Duodenal mucosa (tissue), 2 donors: ENCODE measurements around the gene MACROD2.

Experiments used
- H3K27ac ChIP-seq: one replicate; pipeline ENCODE4 v1.7.0; 2013; ENCODE audit warnings: low read depth, low read length
- H3K27me3 ChIP-seq, 2 donors: one replicate each; pipeline ENCODE4 v1.7.0; 2013; ENCODE audit warnings: low read length in 2 of 2, control low read depth in 1 of 2; ENCODE audit not compliant: insufficient read depth in 2 of 2, control insufficient read depth in 1 of 2
- H3K36me3 ChIP-seq, 2 donors: one replicate each; pipeline ENCODE4 v1.7.0; 2013; ENCODE audit warnings: low read length in 2 of 2, control low read depth in 1 of 2; ENCODE audit not compliant: insufficient read depth in 2 of 2, control insufficient read depth in 1 of 2
- H3K4me1 ChIP-seq, 2 donors: one replicate each; pipeline ENCODE4 v1.7.0; 2013; ENCODE audit warnings: low read length in 2 of 2, control low read depth in 1 of 2; ENCODE audit not compliant: insufficient read depth in 2 of 2, control insufficient read depth in 1 of 2
- H3K4me3 ChIP-seq, 2 donors: one replicate each; pipeline ENCODE4 v1.7.0; 2013; ENCODE audit warnings: low read length in 2 of 2, low read depth in 1 of 2
- H3K9ac ChIP-seq, 2 donors: one replicate each; pipeline ENCODE4 v1.7.0; 2013; ENCODE audit warnings: low read length in 2 of 2, low read depth in 1 of 2
- H3K9me3 ChIP-seq, 2 donors: one replicate each; pipeline ENCODE4 v1.7.0; 2013; ENCODE audit warnings: low read length in 2 of 2, control low read depth in 1 of 2; ENCODE audit not compliant: control insufficient read depth in 1 of 2

MACROD2 gene

GRCh38 chr20:14521436-14521835 lies 526.1 kb downstream of the MACROD2 start:
- H3K36me3 ChIP-seq, result no peaks in the 10 kb centered on the region
- no peaks in the 10 kb centered on the region for H3K4me1 ChIP-seq
- no peaks in the 10 kb centered on the region for H3K9me3 ChIP-seq
- no peaks in the 10 kb centered on the region for H3K27me3 ChIP-seq
- H3K4me3 ChIP-seq, result no peak overlapping the region
- no peak overlapping the region for H3K27ac ChIP-seq
- no peak overlapping the region for H3K9ac ChIP-seq

GRCh38 chr20:14522595-14522994 lies 527.3 kb downstream of the MACROD2 start:
- Histone ChIP-seq H3K27ac (no peak overlapping the region), H3K36me3 (no peaks in the 10 kb centered on the region), H3K27me3 (no peaks in the 10 kb centered on the region)

GRCh38 chr20:14523090-14523489 lies 527.8 kb downstream of the MACROD2 start:
- Histone ChIP-seq H3K4me3 (no peak overlapping the region), H3K9ac (no peak overlapping the region), H3K27me3 (no peaks in the 10 kb centered on the region), H3K9me3 (no peaks in the 10 kb centered on the region), H3K4me1 (no peaks in the 10 kb centered on the region), H3K27ac (no peak overlapping the region), H3K36me3 (no peaks in the 10 kb centered on the region)

More at GRCh38 chr20:14522595-14522994, 527.3 kb downstream of the MACROD2 start:
- Histone ChIP-seq H3K4me1 (no peaks in the 10 kb centered on the region), H3K4me3 (no peak overlapping the region), H3K9ac (no peak overlapping the region), H3K9me3 (no peaks in the 10 kb centered on the region)

GRCh38 chr20:14525426-14525825 lies 530.1 kb downstream of the MACROD2 start:
- no peak overlapping the region for H3K4me3 ChIP-seq
- H3K27ac ChIP-seq, result no peak overlapping the region
- H3K27me3 ChIP-seq, result no peaks in the 10 kb centered on the region
- no peaks in the 10 kb centered on the region for H3K9me3 ChIP-seq
- no peaks in the 10 kb centered on the region for H3K36me3 ChIP-seq
- H3K9ac ChIP-seq, result no peak overlapping the region
- H3K4me1 ChIP-seq, result no peaks in the 10 kb centered on the region

GRCh38 chr20:14526891-14527290 lies 531.6 kb downstream of the MACROD2 start:
- Histone ChIP-seq H3K27ac (no peak overlapping the region), H3K4me3 (no peak overlapping the region), H3K27me3 (no peaks in the 10 kb centered on the region), H3K4me1 (no peaks in the 10 kb centered on the region), H3K9me3 (no peaks in the 10 kb centered on the region), H3K9ac (no peak overlapping the region), H3K36me3 (no peaks in the 10 kb centered on the region)

- H3K27ac ChIP-seq, result no peak overlapping the region
- no peaks in the 10 kb centered on the region for H3K4me1 ChIP-seq
- no peaks in the 10 kb centered on the region for H3K9me3 ChIP-seq
- H3K36me3 ChIP-seq, result no peaks in the 10 kb centered on the region
- no peak overlapping the region for H3K4me3 ChIP-seq
- no peaks in the 10 kb centered on the region for H3K27me3 ChIP-seq
- no peak overlapping the region for H3K9ac ChIP-seq
Measured at GRCh38 chr20:14531786-14532185, 536.5 kb downstream of the MACROD2 start.

- H3K4me1 ChIP-seq, result no peaks in the 10 kb centered on the region
- no peaks in the 10 kb centered on the region for H3K27me3 ChIP-seq
- H3K4me3 ChIP-seq, result no peak overlapping the region
- no peak overlapping the region for H3K9ac ChIP-seq
- H3K36me3 ChIP-seq, result no peaks in the 10 kb centered on the region
- no peaks in the 10 kb centered on the region for H3K9me3 ChIP-seq
- H3K27ac ChIP-seq, result no peak overlapping the region
Measured at GRCh38 chr20:14536738-14537137, 541.4 kb downstream of the MACROD2 start.

GRCh38 chr20:14538433-14538832 lies 543.1 kb downstream of the MACROD2 start:
- no peak overlapping the region for H3K27ac ChIP-seq
- H3K4me3 ChIP-seq, result no peak overlapping the region
- H3K9ac ChIP-seq, result no peak overlapping the region
- no peaks in the 10 kb centered on the region for H3K27me3 ChIP-seq
- H3K4me1 ChIP-seq, result no peaks in the 10 kb centered on the region
- no peaks in the 10 kb centered on the region for H3K9me3 ChIP-seq
- H3K36me3 ChIP-seq, result no peaks in the 10 kb centered on the region

GRCh38 chr20:14543040-14543439 lies 547.7 kb downstream of the MACROD2 start:
- Histone ChIP-seq H3K9ac (no peak overlapping the region), H3K36me3 (no peaks in the 10 kb centered on the region), H3K4me3 (no peak overlapping the region), H3K4me1 (no peaks in the 10 kb centered on the region), H3K27me3 (no peaks in the 10 kb centered on the region), H3K27ac (no peak overlapping the region), H3K9me3 (no peaks in the 10 kb centered on the region)

GRCh38 chr20:14544688-14545087 lies 549.4 kb downstream of the MACROD2 start:
- no peaks in the 10 kb centered on the region for H3K36me3 ChIP-seq
- H3K27me3 ChIP-seq, result no peaks in the 10 kb centered on the region
- H3K4me3 ChIP-seq, result no peak overlapping the region
- H3K9me3 ChIP-seq, result no peaks in the 10 kb centered on the region
- no peak overlapping the region for H3K9ac ChIP-seq
- H3K4me1 ChIP-seq, result no peaks in the 10 kb centered on the region
- no peak overlapping the region for H3K27ac ChIP-seq

- H3K27me3 ChIP-seq, result no peaks in the 10 kb centered on the region
- H3K9me3 ChIP-seq, result no peaks in the 10 kb centered on the region
- no peak overlapping the region for H3K27ac ChIP-seq
- H3K4me3 ChIP-seq, result no peak overlapping the region
- H3K9ac ChIP-seq, result no peak overlapping the region
- no peaks in the 10 kb centered on the region for H3K4me1 ChIP-seq
- H3K36me3 ChIP-seq, result no peaks in the 10 kb centered on the region
Measured at GRCh38 chr20:14550655-14551054, 555.3 kb downstream of the MACROD2 start.
